Activated naive CD4-positive, alpha-beta T cell treated with anti-CD3 and anti-CD28 coated beads, Interleukin-2, amount 50 U/mL, for 24 hours (primary cell): ENCODE measurements around the gene PEX7.
"Not testable (repeated sequence)": the region's sequence is repeated elsewhere in the genome, so short reads cannot be mapped to it uniquely, and the experiment has no call there.

ENCODE experiments used
- H3K27ac Mint-ChIP-seq: one replicate; pipeline ENCODE4 v1.8.0; 2021; ENCODE audit warnings: mild to moderate bottlenecking, mixed read lengths
- H3K27me3 Mint-ChIP-seq: one replicate; pipeline ENCODE4 v1.8.0; 2021; ENCODE audit warnings: mixed read lengths
- H3K36me3 Mint-ChIP-seq: one replicate; pipeline ENCODE4 v1.8.0; 2021; ENCODE audit warnings: mixed read lengths
- H3K4me1 Mint-ChIP-seq: one replicate; pipeline ENCODE4 v1.8.0; 2021; ENCODE audit warnings: mixed read lengths
- H3K4me3 Mint-ChIP-seq: one replicate; pipeline ENCODE4 v1.8.0; 2021; ENCODE audit warnings: mild to moderate bottlenecking, mixed read lengths
- H3K9me3 Mint-ChIP-seq: one replicate; pipeline ENCODE4 v1.8.0; 2021; ENCODE audit warnings: mixed read lengths

Gene PEX7

GRCh38 chr6:136859430-136859829 is 37.0 kb downstream of the PEX7 start:
- Mint-ChIP-seq H3K4me3 (no peak overlapping the region), H3K4me1 (no peaks in the 10 kb centered on the region), H3K36me3 (peaks cover 4% of the 10 kb centered on the region), H3K9me3 (no peaks in the 10 kb centered on the region), H3K27me3 (no peaks in the 10 kb centered on the region), H3K27ac (no peak overlapping the region)

- Mint-ChIP-seq H3K9me3 (no peaks in the 10 kb centered on the region), H3K27me3 (no peaks in the 10 kb centered on the region), H3K27ac (no peak overlapping the region), H3K4me1 (no peaks in the 10 kb centered on the region), H3K36me3 (peaks cover 3% of the 10 kb centered on the region), H3K4me3 (no peak overlapping the region)
These were observed 37.7 kb downstream of the PEX7 start for GRCh38 chr6:136860043-136860442.

GRCh38 chr6:136862662-136863061 is 40.3 kb downstream of the PEX7 start:
- peaks cover 7% of the 10 kb centered on the region for H3K36me3 Mint-ChIP-seq
- no peak overlapping the region for H3K27ac Mint-ChIP-seq
- H3K27me3 Mint-ChIP-seq: no peaks in the 10 kb centered on the region

GRCh38 chr6:136863752-136864151 is 41.4 kb downstream of the PEX7 start:
- Mint-ChIP-seq H3K9me3 (no peaks in the 10 kb centered on the region), H3K27ac (no peak overlapping the region)

More at GRCh38 chr6:136862662-136863061, 40.3 kb downstream of the PEX7 start:
- H3K9me3 Mint-ChIP-seq: no peaks in the 10 kb centered on the region
- H3K4me3 Mint-ChIP-seq: no peak overlapping the region
- H3K4me1 Mint-ChIP-seq: no peaks in the 10 kb centered on the region

GRCh38 chr6:136864676-136865075 is 42.3 kb downstream of the PEX7 start:
- Mint-ChIP-seq H3K27me3 (no peaks in the 10 kb centered on the region), H3K4me3 (no peak overlapping the region), H3K27ac (no peak overlapping the region), H3K36me3 (peaks cover 10% of the 10 kb centered on the region), H3K9me3 (no peaks in the 10 kb centered on the region), H3K4me1 (no peaks in the 10 kb centered on the region)

More at GRCh38 chr6:136863752-136864151, 41.4 kb downstream of the PEX7 start:
- H3K4me1 Mint-ChIP-seq: no peaks in the 10 kb centered on the region
- H3K36me3 Mint-ChIP-seq: peaks cover 7% of the 10 kb centered on the region
- no peak overlapping the region for H3K4me3 Mint-ChIP-seq
- H3K27me3 Mint-ChIP-seq: no peaks in the 10 kb centered on the region

GRCh38 chr6:136866872-136867416 is 44.6 kb downstream of the PEX7 start:
- Mint-ChIP-seq H3K36me3 (peaks cover 10% of the 10 kb centered on the region), H3K9me3 (no peaks in the 10 kb centered on the region), H3K4me1 (no peaks in the 10 kb centered on the region), H3K27me3 (no peaks in the 10 kb centered on the region), H3K4me3 (no peak overlapping the region), H3K27ac (no peak overlapping the region)

- Mint-ChIP-seq H3K4me3 (no peak overlapping the region), H3K4me1 (no peaks in the 10 kb centered on the region), H3K9me3 (peaks cover 10% of the 10 kb centered on the region), H3K36me3 (peaks cover 29% of the 10 kb centered on the region), H3K27ac (no peak overlapping the region), H3K27me3 (no peaks in the 10 kb centered on the region)
These were observed 47.1 kb downstream of the PEX7 start for GRCh38 chr6:136869451-136869850.

- no peak overlapping the region for H3K27ac Mint-ChIP-seq
- peaks cover 11% of the 10 kb centered on the region for H3K4me1 Mint-ChIP-seq
- H3K27me3 Mint-ChIP-seq: no peaks in the 10 kb centered on the region
- no peak overlapping the region for H3K4me3 Mint-ChIP-seq
- H3K9me3 Mint-ChIP-seq: peaks cover 10% of the 10 kb centered on the region
- peaks cover 39% of the 10 kb centered on the region for H3K36me3 Mint-ChIP-seq
These were observed 51.4 kb downstream of the PEX7 start for GRCh38 chr6:136873748-136874147.

- peaks cover 37% of the 10 kb centered on the region for H3K36me3 Mint-ChIP-seq
- H3K9me3 Mint-ChIP-seq: peaks cover 10% of the 10 kb centered on the region
- not testable (repeated sequence) for H3K4me3 Mint-ChIP-seq, H3K27ac Mint-ChIP-seq, H3K27me3 Mint-ChIP-seq
- H3K4me1 Mint-ChIP-seq: peaks cover 11% of the 10 kb centered on the region
These were observed 54.1 kb downstream of the PEX7 start for GRCh38 chr6:136876469-136876868.

- H3K27me3 Mint-ChIP-seq: no peaks in the 10 kb centered on the region
- H3K4me1 Mint-ChIP-seq: peaks cover 11% of the 10 kb centered on the region
- H3K36me3 Mint-ChIP-seq: peaks cover 24% of the 10 kb centered on the region
- H3K27ac Mint-ChIP-seq: no peak overlapping the region
- H3K4me3 Mint-ChIP-seq: no peak overlapping the region
- no peaks in the 10 kb centered on the region for H3K9me3 Mint-ChIP-seq
These were observed 58.5 kb downstream of the PEX7 start for GRCh38 chr6:136880748-136881460.

- Mint-ChIP-seq H3K4me1 (peaks cover 10% of the 10 kb centered on the region), H3K4me3 (no peak overlapping the region), H3K9me3 (no peaks in the 10 kb centered on the region), H3K27me3 (no peaks in the 10 kb centered on the region), H3K36me3 (peaks cover 13% of the 10 kb centered on the region), H3K27ac (no peak overlapping the region)
These were observed 63.7 kb downstream of the PEX7 start for GRCh38 chr6:136886091-136886490.

GRCh38 chr6:136887953-136888352 is 65.6 kb downstream of the PEX7 start:
- Mint-ChIP-seq H3K4me3 (no peak overlapping the region), H3K27ac (no peak overlapping the region), H3K9me3 (no peaks in the 10 kb centered on the region), H3K27me3 (no peaks in the 10 kb centered on the region), H3K4me1 (peaks cover 10% of the 10 kb centered on the region), H3K36me3 (peaks cover 15% of the 10 kb centered on the region)

- no peak overlapping the region for H3K27ac Mint-ChIP-seq
- H3K4me3 Mint-ChIP-seq: no peak overlapping the region
- H3K9me3 Mint-ChIP-seq: no peaks in the 10 kb centered on the region
- no peaks in the 10 kb centered on the region for H3K27me3 Mint-ChIP-seq
- H3K4me1 Mint-ChIP-seq: peaks cover 10% of the 10 kb centered on the region
- peaks cover 18% of the 10 kb centered on the region for H3K36me3 Mint-ChIP-seq
These were observed 67.1 kb downstream of the PEX7 start for GRCh38 chr6:136889271-136890193.

- H3K4me1 Mint-ChIP-seq: peaks cover 10% of the 10 kb centered on the region
- H3K36me3 Mint-ChIP-seq: peaks cover 18% of the 10 kb centered on the region
- H3K4me3 Mint-ChIP-seq: no peak overlapping the region
- H3K27me3 Mint-ChIP-seq: no peaks in the 10 kb centered on the region
- no peaks in the 10 kb centered on the region for H3K9me3 Mint-ChIP-seq
- no peak overlapping the region for H3K27ac Mint-ChIP-seq
These were observed 67.9 kb downstream of the PEX7 start for GRCh38 chr6:136890194-136890839.

GRCh38 chr6:136890986-136891385 is 68.6 kb downstream of the PEX7 start:
- Mint-ChIP-seq H3K27me3 (no peaks in the 10 kb centered on the region), H3K4me3 (no peak overlapping the region), H3K9me3 (no peaks in the 10 kb centered on the region)

More at GRCh38 chr6:136890986-136891385, 68.6 kb downstream of the PEX7 start:
- Mint-ChIP-seq H3K27ac (no peak overlapping the region), H3K4me1 (peaks cover 10% of the 10 kb centered on the region), H3K36me3 (peaks cover 15% of the 10 kb centered on the region)
